Astrocyte (in vitro differentiated cells and primary cell): ENCODE data around the gene ZMAT3. TPM values are rescaled to one million over a fixed set of nuclear protein-coding genes. Genes with fewer than 3 reads are reported as not detected.

ENCODE experiments used
- DNase-seq: peaks from one replicate; pipeline ENCODE4 v3.0.0-alpha.2; 2010; ENCODE audit warnings: low read depth
- FAIRE-seq: peaks from 2 replicates; lab custom pipeline; 2011; peaks lifted over from hg19 to GRCh38; lab: Jason Lieb, UNC
- H2AFZ ChIP-seq: 2 replicates; pipeline ENCODE4 v1.6.0; 2012; ENCODE audit warnings: low read depth, low read length, inconsistent platforms
- H3K27ac ChIP-seq: 2 replicates; pipeline ENCODE4 v1.5.1; 2011; ENCODE audit warnings: low read depth, low read length, inconsistent platforms
- H3K27me3 ChIP-seq: 2 replicates; pipeline ENCODE4 v1.6.0; 2011; ENCODE audit warnings: low read length, inconsistent platforms; ENCODE audit not compliant: insufficient read depth
- H3K36me3 ChIP-seq: 2 replicates; pipeline ENCODE4 v1.5.1; 2011; ENCODE audit warnings: low read length, inconsistent platforms; ENCODE audit not compliant: insufficient read depth
- H3K4me1 ChIP-seq: 2 replicates; pipeline ENCODE4 v1.5.1; 2011; ENCODE audit warnings: low read length, inconsistent platforms; ENCODE audit not compliant: insufficient read depth
- H3K4me2 ChIP-seq: 2 replicates; pipeline ENCODE4 v1.6.0; 2012; ENCODE audit warnings: low read length, inconsistent platforms
- H3K4me3 ChIP-seq: 2 replicates; pipeline ENCODE4 v1.5.1; 2011; ENCODE audit warnings: low read depth, mild to moderate bottlenecking, low read length, inconsistent platforms; ENCODE audit not compliant: insufficient read depth
- H3K79me2 ChIP-seq: 2 replicates; pipeline ENCODE4 v1.6.0; 2012; ENCODE audit warnings: mild to moderate bottlenecking, low read length, inconsistent platforms; ENCODE audit not compliant: insufficient read depth
- H3K9ac ChIP-seq: 2 replicates; pipeline ENCODE4 v1.6.0; 2012; ENCODE audit warnings: mild to moderate bottlenecking, low read length, inconsistent platforms
- H3K9me3 ChIP-seq: 2 replicates; pipeline ENCODE4 v1.5.1; 2012; ENCODE audit warnings: low read depth, mild to moderate bottlenecking, low read length, inconsistent platforms; ENCODE audit not compliant: insufficient read depth
- H4K20me1 ChIP-seq: 2 replicates; pipeline ENCODE4 v1.6.0; 2012; ENCODE audit warnings: low read length, inconsistent platforms; ENCODE audit not compliant: insufficient read depth
- H3K27ac Mint-ChIP-seq: one replicate; pipeline ENCODE4 v1.8.0; 2021; ENCODE audit warnings: mild to moderate bottlenecking, mixed read lengths; ENCODE audit not compliant: unreplicated experiment
- H3K27me3 Mint-ChIP-seq: one replicate; pipeline ENCODE4 v1.8.0; 2021; ENCODE audit warnings: low read depth, mixed read lengths; ENCODE audit not compliant: unreplicated experiment
- H3K36me3 Mint-ChIP-seq: one replicate; pipeline ENCODE4 v1.8.0; 2021; ENCODE audit warnings: low read depth, mixed read lengths; ENCODE audit not compliant: unreplicated experiment
- H3K4me1 Mint-ChIP-seq: one replicate; pipeline ENCODE4 v1.8.0; 2021; ENCODE audit warnings: low read depth, mixed read lengths; ENCODE audit not compliant: unreplicated experiment
- H3K4me3 Mint-ChIP-seq: one replicate; pipeline ENCODE4 v1.8.0; 2021; ENCODE audit warnings: mild to moderate bottlenecking, moderate library complexity, mixed read lengths; ENCODE audit not compliant: unreplicated experiment
- H3K9me3 Mint-ChIP-seq: one replicate; pipeline ENCODE4 v1.8.0; 2021; ENCODE audit warnings: mild to moderate bottlenecking, mixed read lengths; ENCODE audit not compliant: unreplicated experiment
- EZH2 ChIP-seq: IDR thresholded peaks from 2 replicates; pipeline ENCODE4 v1.6.1; 2012; ENCODE audit warnings: mild to moderate bottlenecking, low read length, inconsistent platforms; ENCODE audit not compliant: insufficient read depth
- total RNA-seq: library from RNA; stranded (reverse); gene quantifications from 2 replicates; pipeline ENCODE4 v1.2.1, GENCODE V29; 2021
- TF ChIP-seq, protein P1 (sequence below): IDR thresholded peaks from 2 replicates; pipeline ENCODE4 v1.5.1; 2011; ENCODE audit warnings: low read depth, mild to moderate bottlenecking, inconsistent platforms, low read length, moderate library complexity; ENCODE audit not compliant: insufficient read depth

ZMAT3 gene
- total RNA-seq, 1 donor from 2014 or later = 89.6 TPM

DNA sequence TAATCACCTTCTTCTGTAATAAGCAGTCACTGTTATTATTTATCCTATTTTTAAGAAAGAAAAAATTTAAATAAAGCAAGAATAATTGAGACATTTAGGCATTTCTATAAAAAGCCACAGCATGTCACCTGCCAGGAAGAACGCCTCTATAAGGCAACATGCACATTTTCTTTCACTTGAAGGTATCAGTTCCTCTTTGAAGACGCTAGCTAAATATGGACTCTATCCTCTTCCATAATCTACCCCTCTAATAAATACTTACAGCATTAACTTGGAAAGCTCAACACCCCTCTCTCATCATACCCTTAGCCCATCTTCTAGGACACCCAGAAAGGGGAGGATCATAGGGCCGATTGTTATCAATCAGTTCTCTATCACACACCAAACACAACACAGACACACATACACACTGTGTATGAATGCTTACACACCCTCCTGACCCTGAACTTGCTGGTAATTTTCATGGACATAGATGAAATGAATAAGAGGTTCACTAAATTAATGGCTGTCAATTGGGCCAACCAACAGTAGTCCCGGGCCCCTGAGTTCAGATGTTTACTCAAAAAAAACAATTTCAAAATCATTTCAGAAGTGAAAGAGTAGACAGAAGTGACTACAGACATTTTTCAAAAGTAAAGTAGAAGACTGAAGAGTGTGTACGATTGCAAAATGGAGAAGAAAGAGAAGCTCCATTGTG lies 102.5 kb downstream of the ZMAT3 start:
- Histone ChIP-seq H3K27me3 (no peaks in the 10 kb centered on the region), H3K4me3 (no peak overlapping the region), H3K27ac (no peak overlapping the region), H3K36me3 (no peaks in the 10 kb centered on the region), H3K4me1 (peaks cover 10% of the 10 kb centered on the region), H3K79me2 (no peaks in the 10 kb centered on the region), H3K9ac (no peak overlapping the region), H3K4me2 (no peak overlapping the region), H3K9me3 (no peaks in the 10 kb centered on the region), H4K20me1 (no peaks in the 10 kb centered on the region), H2AFZ (no peak overlapping the region)
- DNase-seq (no peak), FAIRE-seq (no peak)
- Mint-ChIP-seq H3K9me3 (peaks cover 3% of the 10 kb centered on the region), H3K4me3 (no peak overlapping the region), H3K27me3 (no peaks in the 10 kb centered on the region), H3K27ac (no peak overlapping the region), H3K4me1 (peaks cover 12% of the 10 kb centered on the region), H3K36me3 (peaks cover under 1% of the 10 kb centered on the region)
- TF ChIP-seq, protein P1, sequence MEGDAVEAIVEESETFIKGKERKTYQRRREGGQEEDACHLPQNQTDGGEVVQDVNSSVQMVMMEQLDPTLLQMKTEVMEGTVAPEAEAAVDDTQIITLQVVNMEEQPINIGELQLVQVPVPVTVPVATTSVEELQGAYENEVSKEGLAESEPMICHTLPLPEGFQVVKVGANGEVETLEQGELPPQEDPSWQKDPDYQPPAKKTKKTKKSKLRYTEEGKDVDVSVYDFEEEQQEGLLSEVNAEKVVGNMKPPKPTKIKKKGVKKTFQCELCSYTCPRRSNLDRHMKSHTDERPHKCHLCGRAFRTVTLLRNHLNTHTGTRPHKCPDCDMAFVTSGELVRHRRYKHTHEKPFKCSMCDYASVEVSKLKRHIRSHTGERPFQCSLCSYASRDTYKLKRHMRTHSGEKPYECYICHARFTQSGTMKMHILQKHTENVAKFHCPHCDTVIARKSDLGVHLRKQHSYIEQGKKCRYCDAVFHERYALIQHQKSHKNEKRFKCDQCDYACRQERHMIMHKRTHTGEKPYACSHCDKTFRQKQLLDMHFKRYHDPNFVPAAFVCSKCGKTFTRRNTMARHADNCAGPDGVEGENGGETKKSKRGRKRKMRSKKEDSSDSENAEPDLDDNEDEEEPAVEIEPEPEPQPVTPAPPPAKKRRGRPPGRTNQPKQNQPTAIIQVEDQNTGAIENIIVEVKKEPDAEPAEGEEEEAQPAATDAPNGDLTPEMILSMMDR = no peak
- no peak for TF ChIP-seq EZH2

Other genes with a start within 250 kb of the ZMAT3 start
- gene PIK3CA, start 76.5 kb upstream of the ZMAT3 start, total RNA-seq = 28.0 and 29.7 TPM in 2 replicates
- 0.75 and 1.7 TPM in 2 replicates for gene KCNMB3, start 179.3 kb upstream of the ZMAT3 start, total RNA-seq